ENCODE results near the gene TMEM186.

- no peak for TF ChIP-seq CTCF (IDR thresholded peaks at IDR 0.05; ENCODE audit: insufficient read depth, low read length, poor library complexity, severe bottlenecking)
- TF ChIP-seq EZH2phosphoT487 (conservative IDR thresholded peaks at IDR 0.05; ENCODE audit: low read length) = no peak
These were observed 23.9 kb downstream of the TMEM186 start for GRCh38 chr16:8773537-8773936.
